A549 (cell line): Measurements from ENCODE around the gene MPRIP.

Experiments
- CHD2 ChIP-seq: fragments of 150-350 bp; IDR thresholded peaks from 2 replicates; pipeline ENCODE4 v1.6.1; 2014; ENCODE audit warnings: low read length; ENCODE audit not compliant: partially characterized antibody
- EP300 ChIP-seq, 2 experiments: fragments of >200 bp; sonication (Bioruptor Twin); formaldehyde crosslinking; IDR thresholded peaks; 2 replicates in 1 of 2; 3 replicates in 1 of 2; pipeline ENCODE4 v1.6.1; 2016 to 2017
- POLR2A ChIP-seq: IDR thresholded peaks from 2 replicates; pipeline ENCODE4 v1.6.1; 2012; ENCODE audit warnings: mild to moderate bottlenecking, low read length
- RAD21 ChIP-seq, 2 experiments: fragments of >200 bp in 1 of 2; sonication (Bioruptor Twin) in 1 of 2; formaldehyde crosslinking in 1 of 2; IDR thresholded peaks in 1 of 2; conservative IDR thresholded peaks in 1 of 2; 2 replicates in 1 of 2; 3 replicates in 1 of 2; pipeline ENCODE4 v1.6.1; 2012 to 2018; ENCODE audit warnings: inconsistent platforms in 1 of 2
- TF ChIP-seq, protein P1 (sequence below): fragments of >200 bp; sonication (Bioruptor Twin); formaldehyde crosslinking; IDR thresholded peaks from 3 replicates; pipeline ENCODE4 v1.5.1; 2016

DNA sequence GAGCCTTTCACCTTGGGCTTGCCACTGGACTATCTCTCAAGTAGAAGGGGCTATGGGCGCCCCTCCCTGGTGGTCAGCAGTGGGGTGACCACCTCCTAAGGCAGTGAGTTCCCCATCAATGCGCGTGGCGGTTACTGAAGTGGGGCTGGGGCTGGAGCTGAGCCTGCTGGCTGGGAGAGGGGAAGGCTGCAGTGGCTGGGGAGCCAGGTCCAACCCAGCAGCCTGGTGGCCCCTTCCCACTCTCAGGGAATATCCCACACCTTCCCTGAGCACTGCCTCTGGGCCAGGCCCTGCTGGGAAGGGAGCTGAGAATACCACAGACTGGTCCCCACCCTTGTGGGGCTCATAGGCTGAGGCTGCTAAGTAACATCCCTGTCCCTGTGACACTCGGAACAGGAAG is 19.8 kb upstream of the MPRIP start:
- TF ChIP-seq EP300 (IDR thresholded peaks at IDR 0.05) (no peak), RAD21 (conservative IDR thresholded peaks at IDR 0.05 in 1 of 2, IDR thresholded peaks at IDR 0.05 in 1 of 2) (no peak), POLR2A (no peak), CHD2 (no peak)
- TF ChIP-seq, protein P1, sequence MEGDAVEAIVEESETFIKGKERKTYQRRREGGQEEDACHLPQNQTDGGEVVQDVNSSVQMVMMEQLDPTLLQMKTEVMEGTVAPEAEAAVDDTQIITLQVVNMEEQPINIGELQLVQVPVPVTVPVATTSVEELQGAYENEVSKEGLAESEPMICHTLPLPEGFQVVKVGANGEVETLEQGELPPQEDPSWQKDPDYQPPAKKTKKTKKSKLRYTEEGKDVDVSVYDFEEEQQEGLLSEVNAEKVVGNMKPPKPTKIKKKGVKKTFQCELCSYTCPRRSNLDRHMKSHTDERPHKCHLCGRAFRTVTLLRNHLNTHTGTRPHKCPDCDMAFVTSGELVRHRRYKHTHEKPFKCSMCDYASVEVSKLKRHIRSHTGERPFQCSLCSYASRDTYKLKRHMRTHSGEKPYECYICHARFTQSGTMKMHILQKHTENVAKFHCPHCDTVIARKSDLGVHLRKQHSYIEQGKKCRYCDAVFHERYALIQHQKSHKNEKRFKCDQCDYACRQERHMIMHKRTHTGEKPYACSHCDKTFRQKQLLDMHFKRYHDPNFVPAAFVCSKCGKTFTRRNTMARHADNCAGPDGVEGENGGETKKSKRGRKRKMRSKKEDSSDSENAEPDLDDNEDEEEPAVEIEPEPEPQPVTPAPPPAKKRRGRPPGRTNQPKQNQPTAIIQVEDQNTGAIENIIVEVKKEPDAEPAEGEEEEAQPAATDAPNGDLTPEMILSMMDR, result no peak
